ENCODE measurements around the gene LLPH. TPM values are rescaled to one million over a fixed set of nuclear protein-coding genes. Genes with fewer than 3 reads are reported as not detected.
A peak's percentile ranks its signal among the peaks of the same experiment; 100 is the strongest.

LLPH gene
- total RNA-seq, 1 experiment from 2014 or later, result 33.4 TPM

DNA sequence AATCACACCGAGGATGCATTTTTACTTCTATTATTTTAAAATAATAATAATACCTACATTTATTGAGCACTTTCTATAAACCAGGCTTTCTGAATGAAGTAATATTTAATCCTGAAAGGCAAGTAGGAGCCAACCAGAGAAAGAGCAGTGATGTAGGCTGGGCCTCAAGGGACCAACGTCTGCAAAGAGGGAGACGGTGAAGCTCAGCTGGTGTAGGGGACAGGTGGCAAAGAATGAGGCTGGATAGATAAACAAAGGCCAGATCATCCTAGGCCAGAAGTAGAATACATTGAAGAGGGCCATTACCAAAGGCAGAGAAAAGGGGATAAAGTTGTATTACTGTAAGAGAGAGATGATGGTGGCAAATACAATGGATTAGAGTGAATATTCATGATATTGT is 40.1 kb upstream of the LLPH start:
- H2AFZ ChIP-seq (ENCODE audit: low read length), result no peak overlapping the region
- no peak overlapping the region for H4K8ac ChIP-seq (replicated peaks; ENCODE audit: insufficient read length, low read depth, low read length)
- H3K18ac ChIP-seq (ENCODE audit: insufficient read length, low read depth, low read length), result no peak overlapping the region
- Mint-ChIP-seq H3K27me3 (ENCODE audit: low read depth) (peaks cover 5% of the 10 kb centered on the region), H3K4me3 (peak overlapping the region; percentile 88 to 90; a peak in 4 of 5 replicates), H3K27ac (no peak overlapping the region), H3K36me3 (ENCODE audit: insufficient read depth in 1 of 3, low read depth in 3 of 3) (peaks cover 7 to 12% (median 11%) of the 10 kb centered on the region in 3 experiments), H3K9me3 (peaks cover 16 to 19% of the 10 kb centered on the region in 2 experiments), H3K4me1 (peaks cover 3 to 6% of the 10 kb centered on the region in 2 experiments; a peak in 3 of 4 replicates)
- H4K91ac ChIP-seq (ENCODE audit: insufficient read length, low read depth, low read length), result no peak overlapping the region
- no peak overlapping the region for H2BK20ac ChIP-seq (ENCODE audit: low read depth, low read length, poor library complexity, severe bottlenecking)
- peaks cover 8% of the 10 kb centered on the region for H3K79me1 ChIP-seq (ENCODE audit: insufficient read depth, low read depth, low read length, poor library complexity, severe bottlenecking)
- no peak for TF ChIP-seq CTCF (conservative IDR thresholded peaks at IDR 0.05)
- no peak for DNase-seq
- no peak overlapping the region for H2BK120ac ChIP-seq (ENCODE audit: low read depth, low read length, poor library complexity, severe bottlenecking)
- no peak overlapping the region for H3T11ph ChIP-seq (ENCODE audit: low read length)
- H4K5ac ChIP-seq (ENCODE audit: insufficient read length, low read depth, low read length), result no peak overlapping the region
- H2BK15ac ChIP-seq (ENCODE audit: low read depth, low read length), result no peak overlapping the region
- no peak overlapping the region for H2BK12ac ChIP-seq (ENCODE audit: insufficient read length, low read depth, low read length)
- 100% methylated on average over 1 of the region's 3 CpGs for WGBS (ENCODE audit: extremely low coverage, insufficient read length, low lambda C conversion rate)
- H3K9ac ChIP-seq (ENCODE audit: extremely low read depth, insufficient read length, low read length), result no peak overlapping the region
- H3K4ac ChIP-seq (ENCODE audit: low read depth, low read length), result no peak overlapping the region
- H3K23ac ChIP-seq (ENCODE audit: insufficient read length, low read depth, low read length), result no peak overlapping the region
- no peak overlapping the region for H3K4me2 ChIP-seq (ENCODE audit: insufficient read depth, insufficient read length, low read length)
- peaks cover 3% of the 10 kb centered on the region; the same call in 1 of the 2 replicates for H3K79me2 ChIP-seq (ENCODE audit: insufficient read depth, low read length)
- no peak overlapping the region for H2BK5ac ChIP-seq (ENCODE audit: insufficient read length, low read length)
- no peak overlapping the region for H3K56ac ChIP-seq (ENCODE audit: insufficient read length, low read depth, low read length)
- no peak overlapping the region for H3K27ac ChIP-seq (ENCODE audit: insufficient read length, low read depth, low read length)
- no peaks in the 10 kb centered on the region for H3K23me2 ChIP-seq (ENCODE audit: insufficient read length, low read depth, low read length, poor library complexity, severe bottlenecking)
- H3K9me3 ChIP-seq (ENCODE audit: control insufficient read depth, low read depth, low read length), result no peaks in the 10 kb centered on the region
- no peaks in the 10 kb centered on the region for H4K20me1 ChIP-seq (ENCODE audit: control insufficient read depth, insufficient read depth, insufficient read length)
- no peaks in the 10 kb centered on the region for H3K27me3 ChIP-seq (ENCODE audit: insufficient read depth, low read length)
- H2AK5ac ChIP-seq (ENCODE audit: insufficient read length, low read length), result no peak overlapping the region
- no peak overlapping the region for H3K14ac ChIP-seq (ENCODE audit: insufficient read depth, low read length)
- H3K4me1 ChIP-seq (ENCODE audit: insufficient read depth, low read length), result peaks cover 3% of the 10 kb centered on the region
